ENCODE data around the gene C15orf61.

The C15orf61 gene

GRCh38 chr15:67551207-67551743, 30.3 kb downstream of the C15orf61 start:
- no peak for DNase-seq (ENCODE audit: low read depth)

- DNase-seq (ENCODE audit: low read depth): no peak
Observed at GRCh38 chr15:67554580-67554979, 33.6 kb downstream of the C15orf61 start.

- DNase-seq (ENCODE audit: low read depth): no peak
Observed at GRCh38 chr15:67556976-67557570, 36.1 kb downstream of the C15orf61 start.

DNA sequence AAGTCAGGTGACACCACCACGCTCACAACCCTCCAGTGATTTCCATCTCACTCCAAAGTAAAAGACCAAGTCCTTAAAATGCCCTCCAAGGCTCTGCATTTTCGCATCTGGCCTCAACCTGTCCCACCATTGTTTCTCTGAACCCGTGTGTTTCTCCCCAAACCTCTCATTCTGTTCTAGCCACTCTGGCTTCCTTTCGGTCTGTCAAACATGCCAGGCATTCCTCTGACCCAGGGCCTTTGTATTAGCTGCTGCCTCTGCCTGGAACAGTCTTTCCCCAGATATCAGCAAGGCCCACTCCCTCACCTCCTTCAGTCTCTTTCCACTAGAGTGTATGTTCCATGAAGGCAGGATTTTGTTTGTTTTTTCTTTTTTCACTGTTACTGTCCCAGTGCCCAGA, 37.6 kb downstream of the C15orf61 start:
- DNase-seq (ENCODE audit: low read depth): no peak

DNA sequence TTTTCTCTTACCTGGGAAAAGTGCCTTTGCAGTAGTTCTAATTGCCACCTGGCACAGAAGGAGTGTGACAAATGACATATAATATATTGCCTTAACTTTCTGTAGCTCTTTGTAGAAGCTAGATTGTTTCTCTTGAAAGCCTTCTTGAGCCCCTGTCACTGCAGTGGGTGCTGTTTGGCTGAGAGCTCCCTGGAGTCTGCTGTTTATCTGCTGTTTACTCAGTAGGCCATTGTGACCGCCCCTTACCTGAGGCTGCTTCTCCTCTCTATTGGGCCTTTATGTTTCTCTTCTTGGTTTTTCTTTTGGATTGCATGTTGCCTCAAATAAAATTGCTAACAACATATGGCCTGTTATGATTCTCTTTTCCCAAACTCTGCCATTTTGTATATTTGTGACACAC, 38.2 kb downstream of the C15orf61 start:
- DNase-seq (ENCODE audit: low read depth): no peak

GRCh38 chr15:67559576-67559975, 38.6 kb downstream of the C15orf61 start:
- DNase-seq (ENCODE audit: low read depth): no peak

DNA sequence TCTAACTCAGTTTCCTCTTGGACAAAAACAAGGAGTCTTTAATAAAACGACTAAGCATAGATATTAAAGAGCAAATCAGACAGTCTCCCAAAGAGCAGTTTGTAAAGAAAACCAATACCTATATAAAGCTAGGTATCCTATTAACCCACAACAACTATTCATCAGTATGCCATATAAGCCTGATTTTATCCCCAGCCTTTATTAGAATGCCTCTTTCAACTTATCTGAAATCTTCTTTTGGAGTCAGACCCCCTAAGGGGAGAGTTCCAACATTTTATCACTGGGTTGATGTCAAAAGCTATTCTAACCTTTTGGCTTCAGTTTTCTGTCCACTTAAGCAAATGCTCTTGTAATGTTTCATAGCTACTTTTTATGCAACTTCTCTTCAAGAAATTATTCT, 39.4 kb downstream of the C15orf61 start:
- no peak for DNase-seq (ENCODE audit: low read depth)

DNA sequence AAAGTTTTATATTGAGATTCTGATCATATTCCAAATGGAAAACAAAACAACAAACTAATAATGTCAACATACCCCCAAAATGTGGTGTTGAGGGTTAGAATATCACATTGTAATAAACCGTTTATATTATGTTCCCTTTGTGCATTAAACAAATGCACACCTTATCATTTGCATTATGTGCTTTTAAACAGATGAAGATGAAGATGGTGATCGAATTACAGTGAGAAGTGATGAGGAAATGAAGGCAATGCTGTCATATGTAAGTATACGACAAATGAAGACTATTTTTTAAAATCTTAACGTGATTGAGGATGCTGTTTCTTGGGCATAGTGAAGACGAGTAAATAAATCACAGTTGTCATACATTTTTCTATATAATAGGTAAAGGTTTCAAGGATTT, 42.2 kb downstream of the C15orf61 start:
- no peak for DNase-seq (ENCODE audit: low read depth)

DNA sequence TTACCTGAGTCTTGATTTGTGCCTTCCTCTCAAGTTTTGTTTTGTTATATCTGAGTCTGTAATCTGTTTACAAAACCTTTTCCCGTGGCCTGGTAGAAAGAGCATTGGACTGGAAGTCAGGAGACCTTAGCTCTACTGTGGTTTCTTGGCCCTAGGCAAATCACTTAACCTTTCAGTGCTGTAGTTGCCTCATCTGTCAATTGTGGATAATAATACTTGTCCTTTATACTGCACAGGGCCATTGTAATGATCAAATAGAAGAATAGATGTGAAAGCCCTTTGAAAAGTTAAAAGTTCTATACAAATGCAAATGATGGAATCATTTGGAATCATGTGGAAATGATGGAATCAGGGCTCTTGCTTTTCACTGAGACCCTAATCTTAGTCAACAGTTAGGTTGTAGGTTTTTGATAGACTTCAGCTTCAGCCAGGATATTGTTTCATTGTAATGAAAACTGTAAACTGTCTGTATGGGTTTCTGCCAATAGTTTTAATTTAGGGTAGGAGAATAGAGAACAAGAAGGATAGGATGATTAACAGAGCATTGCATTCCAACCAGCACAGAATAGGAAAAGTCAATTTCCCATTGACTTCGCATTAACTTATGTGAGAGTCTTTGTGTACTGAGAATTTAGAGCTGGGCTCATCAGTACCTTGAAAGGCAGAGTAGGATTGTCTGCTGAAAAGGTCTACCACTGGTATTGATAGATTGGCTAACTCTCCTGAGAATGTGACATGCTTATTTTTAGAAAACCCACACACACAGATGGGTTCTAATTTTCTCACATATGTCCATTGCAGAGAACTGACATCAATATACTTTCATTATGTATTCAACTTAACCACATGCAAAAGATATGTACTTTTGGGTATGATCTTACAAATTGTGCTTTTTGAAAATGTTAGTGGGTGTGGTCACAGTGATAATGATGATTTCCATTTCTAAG, 43.4 kb downstream of the C15orf61 start:
- DNase-seq (ENCODE audit: low read depth): no peak

DNA sequence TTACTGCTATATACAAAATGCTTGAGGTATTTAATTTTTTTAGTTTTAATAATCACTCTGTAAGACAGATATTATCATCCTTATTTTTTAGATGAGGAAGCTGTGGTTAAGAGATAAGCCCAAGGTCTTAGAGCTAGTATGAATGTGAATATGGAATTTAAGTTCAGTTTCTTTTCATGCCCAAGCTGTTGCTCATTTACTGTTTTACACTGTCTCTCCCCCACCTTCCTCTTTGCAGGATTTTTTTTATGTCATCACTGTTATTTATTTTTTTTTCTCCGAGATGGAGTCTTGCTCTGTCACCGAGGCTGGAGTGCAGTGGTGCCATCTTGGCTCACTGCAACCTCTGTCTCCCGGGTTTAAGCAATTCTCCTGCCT, 44.0 kb downstream of the C15orf61 start:
- no peak for DNase-seq (ENCODE audit: low read depth)

GRCh38 chr15:67569668-67570067, 48.7 kb downstream of the C15orf61 start:
- DNase-seq (ENCODE audit: low read depth): no peak

DNA sequence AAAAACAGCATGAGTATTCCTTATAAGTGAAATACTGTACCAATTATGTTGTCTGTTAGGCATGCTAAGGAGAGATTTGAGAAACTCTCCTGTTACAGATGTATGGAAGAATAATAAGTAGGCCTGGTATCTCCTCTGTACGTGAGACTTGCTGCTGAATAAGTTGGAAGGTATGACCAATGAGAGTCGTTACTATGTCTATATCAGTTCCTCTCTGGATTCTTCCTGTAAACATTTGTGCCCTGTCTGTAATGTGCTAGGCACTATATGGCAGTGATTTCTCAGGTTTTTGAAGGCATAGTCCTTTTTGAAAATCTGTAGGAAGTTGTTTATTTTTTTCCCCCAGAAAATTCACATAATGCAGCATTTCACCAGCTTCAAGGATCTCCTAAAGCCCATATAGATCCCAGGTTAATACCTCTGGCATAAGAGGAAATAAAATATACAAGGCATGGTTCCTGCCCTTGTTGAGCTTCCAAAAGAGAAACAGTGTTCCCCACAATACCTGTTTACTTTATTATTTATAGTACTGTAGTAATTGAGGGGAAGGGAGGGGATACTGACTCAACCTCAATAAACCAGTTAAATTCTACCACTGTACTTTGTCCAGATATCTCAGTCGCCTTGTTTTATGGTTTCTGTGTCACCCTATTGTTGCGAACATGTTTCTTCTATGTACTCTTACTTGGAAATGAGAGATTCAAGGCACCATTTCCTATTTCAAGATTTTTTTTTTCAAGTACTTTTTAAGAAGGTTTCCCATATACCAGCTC, 50.1 kb downstream of the C15orf61 start:
- DNase-seq (ENCODE audit: low read depth): no peak

DNA sequence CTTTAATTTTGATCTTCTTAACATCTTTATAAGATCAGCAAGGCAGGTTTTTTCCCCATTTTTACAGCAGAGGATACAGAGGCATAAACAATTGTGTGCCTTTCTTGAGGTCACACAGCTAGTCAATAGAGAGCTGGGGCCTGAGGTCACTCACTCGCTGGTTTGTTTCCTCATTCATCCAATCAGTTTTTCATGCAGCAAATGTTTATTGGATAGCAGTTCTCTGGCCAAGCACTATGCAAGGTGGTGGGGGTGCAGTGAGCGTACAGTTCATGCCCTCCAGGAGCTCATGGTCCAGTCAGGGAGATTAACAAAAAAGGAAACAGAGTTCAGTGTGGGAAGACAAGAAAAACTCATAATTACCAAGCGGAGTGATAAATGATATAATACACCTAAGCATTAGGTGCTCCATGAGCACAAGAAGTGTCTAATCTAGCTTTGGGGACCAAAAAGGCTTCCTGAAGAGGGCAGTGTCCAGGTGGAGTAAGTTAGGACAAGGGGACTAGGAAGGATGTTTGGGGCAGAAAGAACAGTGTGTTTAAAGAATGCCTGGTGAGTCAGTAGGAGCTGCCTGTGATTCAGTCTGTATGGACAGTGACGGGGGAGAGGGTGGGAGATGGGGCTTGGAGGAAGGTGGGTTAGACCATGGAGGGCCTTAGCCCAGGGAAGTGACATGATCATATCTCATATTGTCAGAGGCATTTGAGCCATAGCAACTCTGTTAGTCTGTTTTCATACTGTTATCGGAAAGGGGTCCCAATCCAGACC, 50.9 kb downstream of the C15orf61 start:
- no peak for DNase-seq (ENCODE audit: low read depth)

- DNase-seq (ENCODE audit: low read depth): no peak
Observed at GRCh38 chr15:67573194-67573593, 52.3 kb downstream of the C15orf61 start.

GRCh38 chr15:67575039-67575502, 54.1 kb downstream of the C15orf61 start:
- DNase-seq (ENCODE audit: low read depth): no peak

DNA sequence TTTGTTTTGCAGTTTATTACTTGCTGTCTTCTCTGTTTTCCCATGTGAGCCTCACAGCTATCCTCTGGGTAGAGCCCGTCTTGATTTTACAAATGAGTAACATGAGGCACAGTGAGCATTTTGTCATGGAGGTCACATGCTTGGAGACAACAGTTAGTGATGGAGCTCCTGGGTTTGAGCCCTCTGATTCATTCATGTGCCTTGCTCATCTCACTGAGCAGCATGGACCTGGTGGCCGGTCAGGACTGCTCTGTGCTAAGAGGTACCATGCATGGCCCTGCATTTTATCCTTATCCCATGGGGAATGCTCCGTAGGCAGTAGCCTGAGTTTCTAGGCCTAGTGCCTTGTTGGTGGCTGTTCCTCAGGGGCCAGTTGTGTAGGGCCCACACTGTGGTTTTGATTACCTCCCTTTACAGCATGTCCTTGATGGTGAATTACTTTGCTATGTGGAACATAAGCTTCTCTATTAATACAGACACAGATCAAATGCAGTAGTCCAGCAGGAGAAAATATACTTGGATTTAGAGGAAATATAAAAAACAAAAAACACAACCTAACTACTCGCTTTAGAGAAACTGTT, 57.2 kb downstream of the C15orf61 start:
- DNase-seq (ENCODE audit: low read depth): no peak

DNA sequence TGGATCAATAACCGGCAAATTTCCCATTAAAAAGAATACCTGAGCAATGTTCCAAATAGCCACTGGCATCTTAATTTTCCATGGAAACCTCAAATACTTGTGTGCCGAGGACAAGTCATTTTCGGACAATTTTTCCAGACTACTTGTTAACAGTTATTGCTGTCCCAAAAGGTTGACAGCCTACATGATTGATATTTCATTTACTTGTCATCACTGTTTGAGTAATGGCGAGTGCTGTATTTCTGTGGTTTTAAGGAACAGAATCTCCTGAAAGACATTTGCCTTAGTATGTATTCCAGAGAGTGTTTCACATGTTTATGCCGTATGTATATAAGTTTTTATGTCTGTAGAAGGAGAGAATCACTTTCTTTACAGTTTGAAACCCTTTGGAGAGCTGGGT, 58.2 kb downstream of the C15orf61 start:
- DNase-seq (ENCODE audit: low read depth): no peak
